ENCODE measurements around the gene CCDC102A.

Gene CCDC102A

GRCh38 chr16:57476546-57477410 lies 59.6 kb downstream of the CCDC102A start:
- DNase-seq = no peak

- no peak for DNase-seq
These were observed 60.5 kb downstream of the CCDC102A start for GRCh38 chr16:57475711-57476339.

GRCh38 chr16:57474671-57475661 lies 61.4 kb downstream of the CCDC102A start:
- no peak for DNase-seq

- no peak for DNase-seq
These were observed 62.5 kb downstream of the CCDC102A start for GRCh38 chr16:57473906-57474305.

GRCh38 chr16:57473176-57473840 lies 63.1 kb downstream of the CCDC102A start:
- DNase-seq = no peak

GRCh38 chr16:57472665-57473060 lies 63.7 kb downstream of the CCDC102A start:
- DNase-seq = peak; percentile 28

GRCh38 chr16:57471852-57472664 lies 64.3 kb downstream of the CCDC102A start:
- no peak for DNase-seq

- no peak for DNase-seq
These were observed 65.2 kb downstream of the CCDC102A start for GRCh38 chr16:57471209-57471608.

- DNase-seq = no peak
These were observed 65.7 kb downstream of the CCDC102A start for GRCh38 chr16:57470711-57471110.

GRCh38 chr16:57469917-57470470 lies 66.4 kb downstream of the CCDC102A start:
- no peak for DNase-seq

- no peak for DNase-seq
These were observed 67.3 kb downstream of the CCDC102A start for GRCh38 chr16:57469046-57469445.

GRCh38 chr16:57468346-57468745 lies 68.0 kb downstream of the CCDC102A start:
- DNase-seq = no peak

GRCh38 chr16:57464523-57464922 lies 71.8 kb downstream of the CCDC102A start:
- no peak for DNase-seq

GRCh38 chr16:57462978-57463362 lies 73.4 kb downstream of the CCDC102A start:
- DNase-seq = no peak

GRCh38 chr16:57462209-57462977 lies 74.0 kb downstream of the CCDC102A start, which contains the start of gene POLR2C:
TSS of gene POLR2C (plus strand) at chr16:57462679. CDS start at chr16:57462725, 46 bp downstream.
- peak; percentile 78 for DNase-seq

All from NCI-H2171 treated with DMSO at 0.1 percent for 48 hours (cell line).